Sigmoid colon (tissue), 7 donors: Measurements from ENCODE around the gene MRPL41. TPM values are rescaled to one million over a fixed set of nuclear protein-coding genes. Genes with fewer than 3 reads are reported as not detected.

Experiments used
- DNase-seq: peaks from one replicate; pipeline ENCODE4 v3.0.0-alpha.2; 2019
- H3K27ac ChIP-seq, 4 donors: fragments of 200-600 bp; sonication (generic); one replicate each; pipeline ENCODE4 v1.5.1; 2016 to 2019; ENCODE audit warnings: mild to moderate bottlenecking in 1 of 4
- H3K27me3 ChIP-seq, 3 donors: fragments of 200-600 bp; sonication (generic); one replicate each; pipeline ENCODE4 v1.5.1; 2019; ENCODE audit warnings: mild to moderate bottlenecking in 1 of 3
- H3K36me3 ChIP-seq, 4 donors: fragments of 200-600 bp; sonication (generic); one replicate each; pipeline ENCODE4 v1.5.1; 2016 to 2019
- H3K4me1 ChIP-seq, 4 donors: fragments of 200-600 bp; sonication (generic); one replicate each; pipeline ENCODE4 v1.5.1; 2017 to 2019
- H3K4me3 ChIP-seq, 4 donors: fragments of 200-600 bp; sonication (generic); one replicate each; pipeline ENCODE4 v1.5.1; 2017 to 2019; ENCODE audit warnings: mild to moderate bottlenecking in 2 of 4, moderate library complexity in 1 of 4
- H3K9me3 ChIP-seq, 4 donors: fragments of 200-600 bp in 3 of 4; sonication (generic) in 3 of 4; one replicate each; pipeline versions ENCODE4 v1.5.1 to v1.6.1; 2013 to 2019
- EP300 ChIP-seq, 4 donors: sonication (generic); formaldehyde crosslinking; IDR thresholded peaks; one replicate each; pipeline ENCODE4 v1.6.1; 2017; ENCODE audit warnings: antibody characterized with exemption in 4 of 4
- POLR2A ChIP-seq, 2 donors: fragments of 450-650 bp; IDR thresholded peaks; one replicate each; pipeline ENCODE4 v1.6.1; 2016; ENCODE audit warnings: antibody characterized with exemption in 2 of 2, mild to moderate bottlenecking in 2 of 2, moderate library complexity in 2 of 2
- POLR2AphosphoS5 ChIP-seq, 4 donors: sonication (generic); formaldehyde crosslinking; IDR thresholded peaks; one replicate each; pipeline ENCODE4 v1.6.1; 2017; ENCODE audit warnings: antibody characterized with exemption in 4 of 4
- WGBS, 2 donors: extraction: QIAGEN DNeasy Blood & Tissue Kit; methylation state at CpG; one replicate each; pipeline ENCODE4 v1.1.7; 2013; 5-methylcytosine and 5-hydroxymethylcytosine counted together
- intact Hi-C: fragments of 100-400 bp; cut with DNase I; formaldehyde crosslinking; loops from one replicate; pipeline ENCODE4 v1.15.1; 2023
- polyA plus RNA-seq, 3 donors: library from polyadenylated mRNA; stranded (reverse); fragments of 200-250 nt; gene quantifications; one replicate each; pipeline ENCODE4 v1.2.3, GENCODE V29; 2013
- total RNA-seq, 4 donors: library from RNA; depleted of rRNA; stranded (reverse); fragments of >200 nt; gene quantifications; one replicate each; pipeline ENCODE4 v1.1.0, GENCODE V29; 2016
- TF ChIP-seq, protein P1 (sequence below), 4 experiments: fragments of 450-650 bp in 3 of 4; fragments of 200-600 bp in 1 of 4; IDR thresholded peaks; one replicate each; pipeline ENCODE4 v1.5.1; 2016 to 2019; ENCODE audit warnings: antibody characterized with exemption in 4 of 4, mild to moderate bottlenecking in 3 of 4, moderate library complexity in 2 of 4
- donor health status: healthy with polysubstance abuse.
- donor health status: Bipolar disorder and iron deficiency.
- donor health status: healthy.

Gene MRPL41
- total and polyA plus RNA-seq, 7 donors, result 38.5 to 162 (median 73.1) TPM

DNA sequence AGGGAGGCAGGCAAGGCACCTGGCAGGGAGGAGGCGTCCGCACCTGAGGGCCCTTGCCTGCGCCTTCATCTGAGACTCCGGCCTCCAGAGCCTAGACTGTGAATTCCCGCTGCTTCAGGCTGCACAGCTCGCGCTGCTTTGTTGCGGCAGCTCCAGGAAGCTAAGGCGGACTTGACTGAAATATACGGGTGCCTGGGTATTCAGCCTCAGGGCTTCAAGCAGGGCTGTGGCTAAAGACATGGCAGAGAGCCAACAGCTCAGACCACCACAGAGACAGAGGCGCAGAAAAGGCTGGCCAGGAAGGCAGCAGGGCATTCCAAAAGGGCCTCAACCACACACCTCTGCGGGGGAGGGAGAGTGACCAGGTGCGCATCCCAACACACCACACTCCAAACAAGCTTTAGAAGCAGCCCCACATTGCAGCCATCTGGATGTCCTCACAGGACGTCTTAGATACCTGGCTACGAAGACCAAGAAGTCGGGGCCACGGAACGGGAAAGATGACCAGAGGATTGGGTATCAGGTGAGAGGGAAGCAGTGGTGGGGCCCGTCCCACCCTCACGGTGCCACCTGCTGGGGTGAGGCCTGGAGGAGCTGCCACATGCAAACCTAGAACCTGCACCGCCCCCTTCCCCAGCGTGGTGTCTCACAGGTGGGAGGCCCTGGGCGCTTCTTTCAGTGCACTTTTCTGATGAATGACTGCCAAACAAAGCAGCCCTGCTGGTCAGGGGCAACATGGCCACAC lies 28.7 kb downstream of the MRPL41 start:
- peaks cover 0 to 48% (median 33%) of the 10 kb centered on the region in 4 donors for H3K4me1 ChIP-seq
- H3K27me3 ChIP-seq, result no peaks in the 10 kb centered on the region
- no peak for TF ChIP-seq EP300 (IDR thresholded peaks at IDR 0.05)
- TF ChIP-seq POLR2AphosphoS5 (IDR thresholded peaks at IDR 0.05), result no peak
- TF ChIP-seq, protein P1, sequence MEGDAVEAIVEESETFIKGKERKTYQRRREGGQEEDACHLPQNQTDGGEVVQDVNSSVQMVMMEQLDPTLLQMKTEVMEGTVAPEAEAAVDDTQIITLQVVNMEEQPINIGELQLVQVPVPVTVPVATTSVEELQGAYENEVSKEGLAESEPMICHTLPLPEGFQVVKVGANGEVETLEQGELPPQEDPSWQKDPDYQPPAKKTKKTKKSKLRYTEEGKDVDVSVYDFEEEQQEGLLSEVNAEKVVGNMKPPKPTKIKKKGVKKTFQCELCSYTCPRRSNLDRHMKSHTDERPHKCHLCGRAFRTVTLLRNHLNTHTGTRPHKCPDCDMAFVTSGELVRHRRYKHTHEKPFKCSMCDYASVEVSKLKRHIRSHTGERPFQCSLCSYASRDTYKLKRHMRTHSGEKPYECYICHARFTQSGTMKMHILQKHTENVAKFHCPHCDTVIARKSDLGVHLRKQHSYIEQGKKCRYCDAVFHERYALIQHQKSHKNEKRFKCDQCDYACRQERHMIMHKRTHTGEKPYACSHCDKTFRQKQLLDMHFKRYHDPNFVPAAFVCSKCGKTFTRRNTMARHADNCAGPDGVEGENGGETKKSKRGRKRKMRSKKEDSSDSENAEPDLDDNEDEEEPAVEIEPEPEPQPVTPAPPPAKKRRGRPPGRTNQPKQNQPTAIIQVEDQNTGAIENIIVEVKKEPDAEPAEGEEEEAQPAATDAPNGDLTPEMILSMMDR (IDR thresholded peaks at IDR 0.05), result no peak
- no peak overlapping the region for H3K4me3 ChIP-seq
- no peak overlapping the region for H3K27ac ChIP-seq
- DNase-seq, result no peak
- peaks cover 0 to 49% (median 8%) of the 10 kb centered on the region in 4 donors for H3K36me3 ChIP-seq
- intact Hi-C loops, result no loop called here
- no peaks in the 10 kb centered on the region for H3K9me3 ChIP-seq
- 89% methylated on average over 23 of the region's 23 CpGs for WGBS, 2 donors

DNA sequence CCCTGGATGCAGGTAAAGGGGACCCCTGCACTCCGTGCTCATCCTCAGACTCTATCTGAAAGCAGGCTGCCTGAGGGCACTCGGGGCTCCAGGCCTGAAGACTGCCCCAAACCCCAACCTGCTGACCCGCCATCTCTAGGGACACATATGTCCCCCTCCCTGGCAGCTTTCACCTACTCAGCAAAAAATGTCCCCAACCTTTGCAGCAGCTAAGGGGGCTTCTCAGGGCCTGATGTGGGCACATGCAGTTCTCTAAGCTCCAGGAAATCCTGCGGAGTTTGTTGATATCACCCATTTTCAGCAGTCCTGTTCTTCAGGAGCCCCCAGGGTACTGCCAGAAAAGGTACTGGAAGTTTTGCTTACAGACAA lies 29.3 kb downstream of the MRPL41 start:
- H3K9me3 ChIP-seq, result no peaks in the 10 kb centered on the region
- 93 to 95% methylated on average over 4 of the region's 4 CpGs for WGBS, 2 donors
- no peaks in the 10 kb centered on the region for H3K27me3 ChIP-seq
- intact Hi-C loops, result no loop called here
- peaks cover 0 to 49% (median 9%) of the 10 kb centered on the region in 4 donors for H3K36me3 ChIP-seq
- no peak overlapping the region for H3K27ac ChIP-seq
- no peak overlapping the region for H3K4me3 ChIP-seq
- peaks cover 0 to 42% (median 31%) of the 10 kb centered on the region in 4 donors for H3K4me1 ChIP-seq
- TF ChIP-seq POLR2A (IDR thresholded peaks at IDR 0.05) (no peak), EP300 (IDR thresholded peaks at IDR 0.05) (no peak), POLR2AphosphoS5 (IDR thresholded peaks at IDR 0.05) (no peak)
- TF ChIP-seq, protein P1 (IDR thresholded peaks at IDR 0.05), result no peak
- DNase-seq, result no peak

DNA sequence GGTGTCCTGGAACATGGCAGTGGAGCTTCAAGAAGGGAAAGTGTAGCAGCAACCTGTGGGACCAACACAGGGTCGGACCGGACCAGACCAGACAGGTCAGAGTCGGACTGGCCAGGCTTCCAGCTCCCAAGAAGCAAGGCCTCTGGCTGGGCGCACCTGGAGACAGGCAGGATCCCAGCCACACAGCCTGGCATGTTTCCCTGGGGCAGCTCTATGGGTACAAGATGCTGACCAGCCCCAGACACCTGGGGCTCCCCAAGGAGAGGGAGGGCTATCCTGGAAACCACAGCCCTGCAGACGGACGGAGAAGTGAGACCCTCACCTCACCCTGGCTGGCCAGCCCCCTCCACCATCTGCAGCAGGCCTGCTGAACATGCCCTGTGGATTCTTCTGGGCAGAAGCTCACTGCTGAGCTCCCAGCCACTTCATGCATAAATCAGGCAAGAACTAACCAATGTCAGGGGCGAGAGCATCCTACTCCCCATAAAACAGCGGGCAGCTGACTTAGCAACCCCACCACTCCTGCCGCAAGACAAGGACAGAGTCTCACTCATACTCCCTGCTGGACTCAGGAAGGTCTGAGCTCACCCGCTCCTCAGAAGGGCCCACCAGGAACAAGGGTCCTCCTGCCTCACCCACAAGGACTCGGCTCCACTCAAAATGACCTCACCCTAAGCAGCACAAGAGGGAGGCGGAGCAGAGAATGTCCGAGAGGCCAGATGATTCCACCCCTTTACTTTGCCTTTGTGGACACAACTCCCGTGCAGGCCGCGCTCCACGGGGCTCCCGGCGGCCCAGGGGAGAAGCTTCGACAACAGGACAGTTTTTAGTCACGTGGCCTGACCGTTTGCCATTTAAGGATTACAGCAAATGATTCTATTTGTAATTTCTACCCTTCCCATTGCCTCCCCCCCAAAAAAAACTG lies 29.9 kb downstream of the MRPL41 start:
- TF ChIP-seq POLR2A (IDR thresholded peaks at IDR 0.05) (no peak), EP300 (IDR thresholded peaks at IDR 0.05) (no peak), POLR2AphosphoS5 (IDR thresholded peaks at IDR 0.05) (no peak)
- TF ChIP-seq, protein P1 (IDR thresholded peaks at IDR 0.05), result no peak
- Histone ChIP-seq H3K27ac (no peak overlapping the region), H3K4me1 (peaks cover 0 to 35% (median 24%) of the 10 kb centered on the region in 4 donors), H3K9me3 (no peaks in the 10 kb centered on the region), H3K36me3 (peaks cover 1 to 48% (median 12%) of the 10 kb centered on the region in 4 donors), H3K27me3 (no peaks in the 10 kb centered on the region), H3K4me3 (no peak overlapping the region)
- intact Hi-C loops, result no loop called here
- no peak for DNase-seq
- WGBS, 2 donors, result 93 to 94% methylated on average over 22 of the region's 22 CpGs

DNA sequence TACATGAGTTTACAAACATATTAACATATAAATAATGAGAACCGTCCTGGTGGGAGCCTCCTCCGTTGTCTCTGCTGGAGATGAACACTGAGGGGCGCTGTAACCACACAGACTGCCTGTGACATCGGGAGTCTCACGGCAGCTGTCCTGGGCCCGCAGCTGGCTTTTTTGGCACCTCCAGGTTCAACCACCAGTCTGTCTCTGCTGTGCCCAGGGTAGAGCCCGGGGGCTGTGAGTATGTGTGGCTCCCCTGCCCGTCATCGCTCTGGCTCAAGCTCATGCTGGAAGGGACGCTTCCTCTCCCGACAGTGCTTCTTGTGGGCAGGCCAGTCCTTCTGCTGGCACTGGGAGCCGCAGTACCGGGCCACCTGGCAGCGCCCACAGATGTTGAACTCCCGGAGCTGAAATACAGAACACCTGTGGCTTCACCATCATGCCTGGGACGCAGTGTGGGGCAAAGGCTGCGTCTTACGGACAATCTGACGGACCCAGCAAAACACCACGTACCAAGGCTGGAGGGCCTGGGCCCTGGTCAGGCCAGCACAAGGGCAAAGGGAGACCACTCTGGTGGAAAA lies 30.7 kb downstream of the MRPL41 start:
- 82 to 86% methylated on average over 20 of the region's 20 CpGs for WGBS, 2 donors
- no peaks in the 10 kb centered on the region for H3K27me3 ChIP-seq
- no peak for DNase-seq
- intact Hi-C loops, result no loop called here
- peaks cover 5 to 56% (median 19%) of the 10 kb centered on the region in 4 donors for H3K36me3 ChIP-seq
- H3K4me3 ChIP-seq, result no peak overlapping the region
- no peaks in the 10 kb centered on the region for H3K9me3 ChIP-seq
- peaks cover 0 to 28% (median 17%) of the 10 kb centered on the region in 4 donors for H3K4me1 ChIP-seq
- TF ChIP-seq, protein P1 (IDR thresholded peaks at IDR 0.05), result no peak
- TF ChIP-seq POLR2A (IDR thresholded peaks at IDR 0.05) (no peak), POLR2AphosphoS5 (IDR thresholded peaks at IDR 0.05) (no peak), EP300 (IDR thresholded peaks at IDR 0.05) (no peak)
- no peak overlapping the region for H3K27ac ChIP-seq
